A673 (cell line): ENCODE results near the gene SEL1L3. TPM values are rescaled to one million over a fixed set of nuclear protein-coding genes. Genes with fewer than 3 reads are reported as not detected.

Experiments used
- BruUV-seq: library from RNA; stranded (reverse); fragments of 400-500 nt; replicated peaks from 2 replicates; lab custom pipeline; 2021; lab: Mats Ljungman, UMichigan
- CTCF ChIA-PET: fragments of 300-600 bp; sonication (Branson Sonifier 250); formaldehyde crosslinking; loops from one replicate; lab custom pipeline; 2022; ENCODE audit warnings: antibody characterized with exemption; lab: Charles Lee
- POLR2A ChIA-PET: fragments of 300-600 bp; sonication (Branson Sonifier 250); formaldehyde crosslinking; loops from one replicate; lab custom pipeline; 2022; ENCODE audit warnings: antibody characterized with exemption; ENCODE audit not compliant: low non-redundant PET; lab: Charles Lee
- DNase-seq: peaks from one replicate; pipeline ENCODE4 v3.0.0-alpha.2; 2015; ENCODE audit warnings: low spot score
- H3K27ac ChIP-seq: fragments of 200-600 bp; sonication (generic); 2 replicates; pipeline ENCODE4 v1.5.1; 2016; ENCODE audit warnings: mixed run types, low read depth, mild to moderate bottlenecking, mixed read lengths, antibody characterized with exemption, low read length; ENCODE audit not compliant: poor library complexity, severe bottlenecking
- H3K27me3 ChIP-seq: fragments of 200-600 bp; sonication (generic); replicated peaks from 2 replicates; pipeline ENCODE4 v1.6.1; 2017; ENCODE audit warnings: mixed run types, low read depth, mild to moderate bottlenecking, mixed read lengths, antibody characterized with exemption, low read length; ENCODE audit not compliant: insufficient read depth, poor library complexity
- H3K36me3 ChIP-seq: fragments of 200-600 bp; sonication (generic); 2 replicates; pipeline ENCODE4 v1.6.1; 2016; ENCODE audit warnings: mixed run types, mild to moderate bottlenecking, mixed read lengths, antibody characterized with exemption, low read length; ENCODE audit not compliant: insufficient read depth, poor library complexity, severe bottlenecking
- H3K4me1 ChIP-seq: fragments of 200-600 bp; sonication (generic); 2 replicates; pipeline ENCODE4 v1.6.1; 2017; ENCODE audit warnings: mixed run types, mild to moderate bottlenecking, mixed read lengths, antibody characterized with exemption, low read length; ENCODE audit not compliant: insufficient read depth, poor library complexity, severe bottlenecking
- H3K4me3 ChIP-seq: fragments of 200-600 bp; sonication (generic); 2 replicates; pipeline ENCODE4 v1.5.1; 2016; ENCODE audit warnings: low read depth, mixed run types, mild to moderate bottlenecking, mixed read lengths, low read length; ENCODE audit not compliant: poor library complexity, severe bottlenecking
- H3K9me3 ChIP-seq: fragments of 200-600 bp; sonication (generic); 2 replicates; pipeline ENCODE4 v1.6.1; 2016; ENCODE audit warnings: mixed run types, low read depth, mild to moderate bottlenecking, mixed read lengths, antibody characterized with exemption, low read length; ENCODE audit not compliant: poor library complexity, severe bottlenecking
- EZH2 ChIP-seq: fragments of 200-600 bp; sonication (generic); IDR thresholded peaks from 2 replicates; pipeline ENCODE4 v1.6.1; 2017; ENCODE audit warnings: borderline replicate concordance, low read depth, mild to moderate bottlenecking, mixed read lengths, antibody characterized with exemption, low read length; ENCODE audit not compliant: poor library complexity, severe bottlenecking
- intact Hi-C: fragments of 100-400 bp; cut with micrococcal nuclease; formaldehyde crosslinking; loops from one replicate; pipeline ENCODE4 v1.10.0; 2022; ENCODE audit not compliant: unreplicated experiment
- total RNA-seq: library from RNA; stranded (reverse); gene quantifications from 2 replicates; pipeline ENCODE4 v1.2.3, GENCODE V29; 2021
- TF ChIP-seq, protein P1 (sequence below): fragments of 300-800, 200-600 bp; sonication (generic); conservative IDR thresholded peaks from 2 replicates; pipeline ENCODE4 v1.5.1; 2017; ENCODE audit warnings: low read depth, mild to moderate bottlenecking, antibody characterized with exemption, low read length, moderate library complexity, mixed read lengths

Gene SEL1L3
- total RNA-seq, 1 experiment from 2014 or later = 40.0 TPM

DNA sequence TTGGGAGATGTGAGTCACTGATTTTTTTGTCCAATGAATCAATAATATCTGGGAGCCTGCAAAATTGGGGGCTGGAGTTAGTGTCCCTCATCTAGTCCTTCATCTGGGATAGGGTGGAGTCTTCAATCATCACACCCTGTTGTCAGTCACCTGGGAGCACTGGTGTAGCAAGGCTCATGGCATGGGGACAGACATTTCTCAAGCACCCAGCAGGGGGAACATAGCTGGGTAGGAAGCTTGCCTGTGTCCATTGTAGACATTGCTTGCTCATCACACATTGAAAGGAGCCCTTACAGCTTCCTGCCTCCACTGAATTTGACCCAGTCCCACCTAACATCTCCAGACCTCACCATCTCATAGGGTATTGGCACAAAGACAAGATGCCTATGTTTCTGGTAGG lies 61.2 kb downstream of the SEL1L3 start:
- POLR2A ChIA-PET = no interaction called here
- no TSS peak for BruUV-seq
- intact Hi-C loops = no loop called here
- no peak overlapping the region for H3K4me3 ChIP-seq
- no peaks in the 10 kb centered on the region for H3K9me3 ChIP-seq
- CTCF ChIA-PET = no interaction called here
- H3K27ac ChIP-seq = no peak overlapping the region
- no peaks in the 10 kb centered on the region for H3K36me3 ChIP-seq
- H3K4me1 ChIP-seq = peaks cover 16% of the 10 kb centered on the region
- TF ChIP-seq, protein P1, sequence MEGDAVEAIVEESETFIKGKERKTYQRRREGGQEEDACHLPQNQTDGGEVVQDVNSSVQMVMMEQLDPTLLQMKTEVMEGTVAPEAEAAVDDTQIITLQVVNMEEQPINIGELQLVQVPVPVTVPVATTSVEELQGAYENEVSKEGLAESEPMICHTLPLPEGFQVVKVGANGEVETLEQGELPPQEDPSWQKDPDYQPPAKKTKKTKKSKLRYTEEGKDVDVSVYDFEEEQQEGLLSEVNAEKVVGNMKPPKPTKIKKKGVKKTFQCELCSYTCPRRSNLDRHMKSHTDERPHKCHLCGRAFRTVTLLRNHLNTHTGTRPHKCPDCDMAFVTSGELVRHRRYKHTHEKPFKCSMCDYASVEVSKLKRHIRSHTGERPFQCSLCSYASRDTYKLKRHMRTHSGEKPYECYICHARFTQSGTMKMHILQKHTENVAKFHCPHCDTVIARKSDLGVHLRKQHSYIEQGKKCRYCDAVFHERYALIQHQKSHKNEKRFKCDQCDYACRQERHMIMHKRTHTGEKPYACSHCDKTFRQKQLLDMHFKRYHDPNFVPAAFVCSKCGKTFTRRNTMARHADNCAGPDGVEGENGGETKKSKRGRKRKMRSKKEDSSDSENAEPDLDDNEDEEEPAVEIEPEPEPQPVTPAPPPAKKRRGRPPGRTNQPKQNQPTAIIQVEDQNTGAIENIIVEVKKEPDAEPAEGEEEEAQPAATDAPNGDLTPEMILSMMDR = no peak
- no peak for TF ChIP-seq EZH2
- DNase-seq = no peak
- H3K27me3 ChIP-seq = no peaks in the 10 kb centered on the region

DNA sequence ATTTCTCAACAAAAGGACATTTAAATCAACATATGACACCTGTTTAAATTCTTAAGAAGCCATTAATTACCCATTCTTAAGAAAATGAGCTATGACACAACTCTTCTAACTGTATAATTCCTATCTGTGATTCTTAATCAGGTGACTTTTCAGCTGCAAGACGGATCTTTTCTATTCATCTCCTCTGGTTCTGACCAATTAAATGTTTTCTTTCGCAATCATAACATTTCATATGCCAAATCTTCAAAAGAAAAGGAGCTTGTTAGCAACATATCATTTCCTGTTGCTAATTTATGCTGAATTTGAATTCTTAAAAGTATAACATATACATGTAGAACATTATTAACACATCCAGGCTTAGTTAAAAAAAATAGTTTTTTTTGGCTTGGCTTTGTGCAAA lies 62.5 kb downstream of the SEL1L3 start:
- POLR2A ChIA-PET = interaction anchor here (0.6 kb wide), 1 partner anchor 138 kb away, joined by 15 read pairs; no protein-coding TSS in a partner anchor
- Histone ChIP-seq H3K27ac (peak overlapping the region; percentile 18), H3K4me1 (peaks cover 16% of the 10 kb centered on the region), H3K36me3 (no peaks in the 10 kb centered on the region), H3K9me3 (no peaks in the 10 kb centered on the region), H3K27me3 (no peaks in the 10 kb centered on the region), H3K4me3 (no peak overlapping the region)
- intact Hi-C loops = no loop called here
- no TSS peak for BruUV-seq
- peak; percentile 57 for DNase-seq
- TF ChIP-seq, protein P1 = no peak
- TF ChIP-seq EZH2 = no peak
- CTCF ChIA-PET = interaction anchor here (1.2 kb wide), 1 partner anchor 8 kb away, joined by 7 read pairs; no protein-coding TSS in a partner anchor

DNA sequence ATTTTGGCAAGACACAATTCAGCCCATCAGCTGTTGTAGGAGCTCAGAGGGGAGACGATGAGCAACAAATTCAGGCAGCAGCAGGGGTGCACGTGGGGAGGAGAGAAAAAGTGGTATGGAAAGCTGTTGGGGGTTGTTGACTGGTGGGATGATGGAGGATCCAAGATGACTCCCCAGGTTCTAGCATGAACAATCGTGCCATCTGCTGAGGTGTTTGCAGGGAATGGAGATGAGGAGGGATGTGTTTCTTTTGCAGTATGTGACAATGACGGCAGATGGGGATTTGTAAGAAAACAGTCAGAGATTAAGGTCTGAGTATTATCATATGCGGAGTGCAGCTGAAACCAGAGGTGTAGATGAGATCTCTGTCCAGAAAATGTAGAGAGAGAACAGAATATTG lies 63.3 kb downstream of the SEL1L3 start:
- BruUV-seq = no TSS peak
- POLR2A ChIA-PET = no interaction called here
- Histone ChIP-seq H3K9me3 (no peaks in the 10 kb centered on the region), H3K4me1 (peaks cover 16% of the 10 kb centered on the region), H3K36me3 (no peaks in the 10 kb centered on the region), H3K27me3 (no peaks in the 10 kb centered on the region), H3K4me3 (no peak overlapping the region), H3K27ac (peak overlapping the region; percentile 18)
- TF ChIP-seq, protein P1 = no peak
- TF ChIP-seq EZH2 = no peak
- CTCF ChIA-PET = no interaction called here
- intact Hi-C loops = no loop called here
- DNase-seq = no peak
